ENCODE data around the gene MLF2. TPM values are rescaled to one million over a fixed set of nuclear protein-coding genes. Genes with fewer than 3 reads are reported as not detected.

The MLF2 gene
- total and polyA plus RNA-seq, 5 donors = 123 to 146 (median 132) TPM

DNA sequence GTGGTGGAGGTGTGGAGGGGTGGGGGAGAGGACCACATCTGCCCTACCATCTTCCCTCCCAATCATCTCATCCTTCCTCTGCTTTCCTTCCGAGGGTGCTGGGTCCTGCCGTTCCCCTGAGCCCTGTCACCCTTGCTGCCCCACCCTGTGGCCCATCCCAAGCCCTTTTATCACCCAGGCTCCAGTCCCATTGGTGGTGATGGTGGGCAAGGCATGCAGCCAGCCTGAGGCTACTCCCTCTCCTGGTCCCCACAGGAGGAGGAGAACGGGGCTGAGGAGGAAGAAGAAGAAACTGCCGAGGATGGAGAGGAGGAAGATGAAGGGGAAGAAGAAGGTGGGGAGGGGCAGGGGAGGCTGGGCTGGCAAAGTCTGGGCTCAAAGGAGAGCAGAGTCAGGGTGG lies 16.7 kb upstream of the MLF2 start:
- H3K4me3 ChIP-seq (ENCODE audit: low read length) = no peak overlapping the region
- intact Hi-C loops (cut with DNase I) = no loop called here
- no peaks in the 10 kb centered on the region for H3K27me3 ChIP-seq (ENCODE audit: control insufficient read depth, insufficient read depth)
- H3K9me3 ChIP-seq (ENCODE audit: control insufficient read depth, low read length) = no peaks in the 10 kb centered on the region
- no peak for DNase-seq
- ATAC-seq = no peak
- H3K27ac ChIP-seq (ENCODE audit: low read length) = no peak overlapping the region
- whole genome bisulfite sequencing = 69% methylated on average over 4 of the region's 4 CpGs
- H3K4me1 ChIP-seq (ENCODE audit: control insufficient read depth, insufficient read depth, low read length) = peaks cover 5% of the 10 kb centered on the region

DNA sequence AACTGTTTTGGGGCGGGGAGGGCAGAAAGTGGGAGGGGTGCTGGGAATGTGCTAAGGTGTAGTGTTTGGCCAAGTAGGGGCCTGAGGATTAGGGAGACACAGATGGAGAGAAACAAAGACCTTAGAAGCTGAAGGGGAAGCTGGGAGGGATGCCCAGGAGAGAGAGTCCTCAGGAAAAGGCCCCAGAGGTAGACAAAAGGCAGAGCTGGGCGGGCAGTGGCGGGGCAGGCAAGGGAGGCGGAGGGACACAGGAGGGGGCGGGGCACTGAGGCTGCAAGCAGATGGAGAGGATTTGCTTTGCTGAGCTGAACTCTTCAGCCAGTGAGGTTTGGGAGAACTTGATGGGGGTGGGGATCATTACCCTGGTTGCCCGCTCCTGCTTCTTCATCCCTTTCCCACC lies 16.0 kb upstream of the MLF2 start:
- no peak overlapping the region for H3K27ac ChIP-seq (ENCODE audit: low read length)
- WGBS = 50% methylated on average over 6 of the region's 6 CpGs
- no peaks in the 10 kb centered on the region for H3K27me3 ChIP-seq (ENCODE audit: control insufficient read depth, insufficient read depth)
- H3K4me3 ChIP-seq (ENCODE audit: low read length) = no peak overlapping the region
- intact Hi-C loops (cut with DNase I) = no loop called here
- H3K9me3 ChIP-seq (ENCODE audit: control insufficient read depth, low read length) = no peaks in the 10 kb centered on the region
- ATAC-seq = no peak
- peaks cover 5% of the 10 kb centered on the region for H3K4me1 ChIP-seq (ENCODE audit: control insufficient read depth, insufficient read depth, low read length)
- peak; percentile 58 to 86 (median 85) for DNase-seq

DNA sequence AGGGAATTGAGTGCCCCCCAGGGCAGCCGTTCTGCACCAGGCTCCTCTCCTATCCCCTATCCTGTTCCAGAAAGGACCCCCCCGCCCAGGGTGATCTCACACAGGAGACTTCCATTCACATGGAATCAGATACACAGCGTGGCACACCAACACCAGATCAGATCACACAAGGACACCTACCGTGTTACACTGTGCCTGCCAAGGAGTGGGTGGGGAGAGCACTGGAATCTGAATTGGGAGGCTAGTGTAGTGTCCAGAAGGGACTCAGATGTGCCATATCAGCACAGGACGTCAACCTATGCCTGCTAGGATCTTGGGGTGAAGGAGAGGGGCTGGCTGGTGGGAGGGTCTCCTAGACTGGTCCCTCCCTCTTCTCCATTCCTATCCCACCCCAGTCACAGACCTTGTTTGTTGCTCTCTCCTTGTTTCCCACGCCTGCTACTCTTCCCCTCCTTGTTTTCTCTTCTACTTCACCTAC lies 15.5 kb upstream of the MLF2 start:
- DNase-seq (peak in 1 of 3 donors; percentile 61), ATAC-seq (no peak)
- intact Hi-C loops (cut with DNase I) = no loop called here
- Histone ChIP-seq H3K4me3 (ENCODE audit: low read length) (no peak overlapping the region), H3K9me3 (ENCODE audit: control insufficient read depth, low read length) (no peaks in the 10 kb centered on the region), H3K27ac (ENCODE audit: low read length) (no peak overlapping the region), H3K27me3 (ENCODE audit: control insufficient read depth, insufficient read depth) (no peaks in the 10 kb centered on the region), H3K4me1 (ENCODE audit: control insufficient read depth, insufficient read depth, low read length) (peaks cover 8% of the 10 kb centered on the region)
- 36% methylated on average over 6 of the region's 6 CpGs for WGBS

DNA sequence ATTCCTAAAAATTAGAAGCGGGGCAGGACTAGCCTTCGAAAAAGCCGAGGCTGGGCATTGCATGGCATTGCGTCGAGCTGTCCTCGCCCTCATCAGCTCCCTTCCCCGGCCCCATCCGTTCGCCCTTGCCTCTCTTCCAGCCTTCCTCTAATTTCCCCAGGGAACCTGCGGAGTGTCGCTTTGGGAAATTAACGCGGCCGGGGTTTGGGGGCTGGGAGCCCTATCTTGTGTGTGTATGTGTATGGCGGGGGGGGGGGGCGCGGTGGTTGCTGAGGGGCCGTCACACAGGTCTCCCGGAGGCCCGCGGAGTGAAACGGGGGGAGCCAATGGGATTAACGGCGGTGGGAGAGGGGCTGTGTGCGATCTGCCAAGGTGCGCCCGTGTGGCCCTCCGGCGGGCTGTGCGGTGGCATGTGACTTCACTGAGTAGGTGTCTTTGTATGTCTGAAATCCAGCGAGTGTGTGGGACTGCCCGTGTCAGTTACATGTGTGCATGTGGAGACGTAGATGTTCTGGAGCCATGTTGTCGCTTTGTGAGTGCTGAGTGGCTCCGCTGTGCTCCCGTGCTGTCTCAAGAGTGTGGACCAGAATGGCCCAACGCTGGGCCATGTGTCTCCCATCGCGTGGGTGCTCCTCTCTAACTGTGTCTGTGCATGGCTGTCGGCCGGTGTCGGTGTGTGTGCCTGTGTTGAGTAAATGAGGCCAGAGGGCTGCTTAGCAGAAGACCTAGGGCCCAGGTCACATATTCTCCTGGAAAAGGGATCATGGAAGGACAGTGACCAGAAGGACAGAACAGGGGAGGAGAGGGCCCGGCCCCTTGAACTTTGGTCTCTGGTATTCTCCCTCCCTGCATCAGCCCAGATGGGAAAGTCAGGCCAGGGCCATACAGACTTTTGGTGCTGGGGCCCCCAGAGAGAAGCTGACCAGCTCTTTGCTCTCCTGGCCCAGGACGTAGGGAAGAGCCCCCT lies 14.7 kb upstream of the MLF2 start:
- Histone ChIP-seq H3K9me3 (ENCODE audit: control insufficient read depth, low read length) (no peaks in the 10 kb centered on the region), H3K27ac (ENCODE audit: low read length) (peak overlapping the region; percentile 37), H3K27me3 (ENCODE audit: control insufficient read depth, insufficient read depth) (no peaks in the 10 kb centered on the region), H3K4me3 (ENCODE audit: low read length) (peak overlapping the region; percentile 98), H3K4me1 (ENCODE audit: control insufficient read depth, insufficient read depth, low read length) (peaks cover 9% of the 10 kb centered on the region)
- WGBS = 9% methylated on average over 44 of the region's 44 CpGs
- ATAC-seq = no peak
- peak in 1 of 3 donors; percentile 70 for DNase-seq
- intact Hi-C loops (cut with DNase I) = no loop called here

DNA sequence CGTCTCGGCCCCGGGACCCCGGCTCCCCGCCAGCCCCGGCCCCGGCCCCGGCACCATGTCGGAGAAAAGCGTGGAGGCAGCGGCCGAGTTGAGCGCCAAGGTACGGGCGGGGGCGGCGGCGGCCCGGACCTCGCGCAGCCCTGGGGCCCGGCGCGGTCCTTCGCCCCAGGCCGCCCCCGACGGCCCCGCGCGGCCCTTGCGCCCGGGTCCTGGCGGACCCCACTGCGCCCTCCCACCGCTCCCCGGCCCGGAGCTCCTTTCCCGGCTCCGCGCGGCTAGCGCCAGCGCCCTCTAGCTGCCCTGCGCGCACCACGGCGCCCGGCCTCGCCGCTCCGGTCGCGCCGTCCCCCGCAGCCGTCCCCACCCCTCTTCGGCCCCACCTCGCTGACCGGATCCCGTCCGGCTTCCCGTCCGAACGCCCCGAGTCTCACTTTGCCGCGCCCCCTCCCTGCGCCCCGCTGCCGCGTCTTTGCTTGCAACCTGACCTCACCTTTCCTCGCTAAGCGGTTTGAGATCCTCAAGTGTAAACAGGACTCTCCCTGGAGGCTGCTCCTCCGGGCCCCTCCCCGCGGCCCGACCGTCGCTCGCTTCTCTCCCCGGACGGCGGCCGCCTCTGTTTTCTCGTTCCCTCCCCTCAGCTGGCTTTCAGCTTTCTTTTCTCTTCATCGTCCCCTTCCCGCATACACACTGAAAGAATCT lies 13.9 kb upstream of the MLF2 start:
- Histone ChIP-seq H3K4me1 (ENCODE audit: control insufficient read depth, insufficient read depth, low read length) (peaks cover 9% of the 10 kb centered on the region), H3K27ac (ENCODE audit: low read length) (peak overlapping the region; percentile 93), H3K27me3 (ENCODE audit: control insufficient read depth, insufficient read depth) (no peaks in the 10 kb centered on the region), H3K9me3 (ENCODE audit: control insufficient read depth, low read length) (no peaks in the 10 kb centered on the region), H3K4me3 (ENCODE audit: low read length) (peak overlapping the region; percentile 98)
- ATAC-seq = peak; percentile 54 to 70
- WGBS = under 1% methylated on average over 87 of the region's 88 CpGs
- intact Hi-C loops (cut with DNase I) = no loop called here
- DNase-seq = peak; percentile 83 to 94 (median 92)

DNA sequence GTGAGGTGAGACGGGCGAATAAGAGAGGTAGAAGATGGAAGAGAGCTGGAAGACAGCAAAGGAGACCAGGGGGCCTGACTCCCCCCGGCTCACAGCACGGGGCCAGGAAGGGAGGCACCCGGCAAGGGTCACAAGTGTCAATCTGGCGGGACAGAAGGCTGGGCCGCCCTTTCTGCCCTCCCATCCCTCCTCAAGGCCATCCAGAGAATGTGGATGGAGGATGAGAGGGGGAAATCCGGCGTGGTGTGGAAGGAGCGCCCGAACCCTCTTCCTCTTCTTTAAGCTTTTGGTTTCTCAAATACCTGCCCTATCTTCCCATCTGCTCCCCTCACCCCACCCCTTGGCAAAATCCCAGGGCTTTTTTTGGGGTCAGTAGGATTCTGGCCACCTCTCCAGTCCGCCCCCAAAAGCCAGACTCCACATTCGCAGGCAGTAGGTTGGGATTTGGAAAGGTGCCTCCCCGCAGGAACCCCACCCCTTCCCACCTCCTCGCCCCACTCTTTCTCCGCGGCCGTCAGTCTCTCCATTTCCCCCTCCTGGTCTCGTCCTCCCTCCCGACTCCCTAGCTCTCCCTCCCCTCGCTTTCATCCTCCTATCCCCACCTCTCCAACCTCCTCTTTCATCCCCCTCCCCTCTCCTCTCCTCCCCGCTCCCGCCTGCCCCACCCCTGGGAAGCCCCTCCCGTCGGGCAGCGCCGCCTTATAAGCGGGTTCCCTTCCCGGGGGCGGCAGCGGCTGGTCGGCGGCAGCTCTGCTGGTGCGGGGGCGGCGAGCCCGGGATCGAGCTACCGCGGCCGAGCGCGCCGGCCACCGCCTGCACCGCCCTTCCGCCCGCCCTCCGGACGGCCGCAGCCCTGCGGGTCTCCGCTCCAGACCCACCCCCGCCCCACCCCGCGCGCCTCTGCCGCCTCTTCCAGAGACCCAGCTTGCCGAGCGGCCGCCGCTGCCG lies 13.0 kb upstream of the MLF2 start, which contains the start of gene PTMS:
PTMS (plus strand) TSS at position 730 of the 948 bp plus-strand sequence. CDS start 343 bp downstream, outside the sequence.
- ATAC-seq (peak; percentile 53 to 62), DNase-seq (peak; percentile 91 to 94 (median 94))
- Histone ChIP-seq H3K9me3 (ENCODE audit: control insufficient read depth, low read length) (no peaks in the 10 kb centered on the region), H3K27ac (ENCODE audit: low read length) (peak within 1 kb of the TSS; percentile 93), H3K27me3 (ENCODE audit: control insufficient read depth, insufficient read depth) (no peaks in the 10 kb centered on the region), H3K4me3 (ENCODE audit: low read length) (peak within 1 kb of the TSS; percentile 98), H3K4me1 (ENCODE audit: control insufficient read depth, insufficient read depth, low read length) (peaks cover 9% of the 10 kb centered on the region)
- intact Hi-C loops (cut with DNase I) = no loop called here
- 3% methylated on average over 63 of the region's 63 CpGs for WGBS

DNA sequence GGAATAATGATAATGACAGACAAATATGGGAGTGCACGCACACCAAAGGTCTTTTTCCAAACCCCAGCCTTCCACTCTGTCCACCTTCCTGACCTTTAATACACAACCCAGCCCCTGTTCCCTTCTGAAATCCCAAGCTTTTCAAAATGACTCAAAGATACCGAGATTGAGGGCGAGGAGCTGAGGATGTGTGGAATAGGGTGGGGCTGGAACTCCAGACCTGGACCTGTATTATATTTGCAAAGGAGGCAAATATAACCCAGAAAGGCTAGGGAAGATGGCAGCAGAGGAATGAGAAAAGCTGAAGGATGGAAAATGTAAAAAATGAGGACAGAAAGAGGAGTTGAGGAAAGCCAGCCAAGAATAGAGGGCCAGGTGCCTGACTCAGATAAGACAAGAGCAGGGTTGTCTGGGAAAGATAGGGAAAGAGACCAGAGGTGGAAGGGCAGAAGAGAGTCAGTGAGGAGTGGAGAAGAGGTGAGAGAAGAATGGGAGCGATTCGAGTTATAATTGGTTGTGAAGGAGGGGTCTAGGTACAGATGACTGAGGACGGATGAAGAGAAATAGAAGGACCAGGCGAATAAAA lies 12.2 kb upstream of the MLF2 start:
- H3K4me1 ChIP-seq (ENCODE audit: control insufficient read depth, insufficient read depth, low read length) = peaks cover 9% of the 10 kb centered on the region
- H3K9me3 ChIP-seq (ENCODE audit: control insufficient read depth, low read length) = no peaks in the 10 kb centered on the region
- peak overlapping the region; percentile 93 for H3K27ac ChIP-seq (ENCODE audit: low read length)
- intact Hi-C loops (cut with DNase I) = no loop called here
- no peaks in the 10 kb centered on the region for H3K27me3 ChIP-seq (ENCODE audit: control insufficient read depth, insufficient read depth)
- no peak for DNase-seq
- ATAC-seq = no peak
- 29% methylated on average over 7 of the region's 7 CpGs for WGBS
- peak overlapping the region; percentile 98 for H3K4me3 ChIP-seq (ENCODE audit: low read length)

DNA sequence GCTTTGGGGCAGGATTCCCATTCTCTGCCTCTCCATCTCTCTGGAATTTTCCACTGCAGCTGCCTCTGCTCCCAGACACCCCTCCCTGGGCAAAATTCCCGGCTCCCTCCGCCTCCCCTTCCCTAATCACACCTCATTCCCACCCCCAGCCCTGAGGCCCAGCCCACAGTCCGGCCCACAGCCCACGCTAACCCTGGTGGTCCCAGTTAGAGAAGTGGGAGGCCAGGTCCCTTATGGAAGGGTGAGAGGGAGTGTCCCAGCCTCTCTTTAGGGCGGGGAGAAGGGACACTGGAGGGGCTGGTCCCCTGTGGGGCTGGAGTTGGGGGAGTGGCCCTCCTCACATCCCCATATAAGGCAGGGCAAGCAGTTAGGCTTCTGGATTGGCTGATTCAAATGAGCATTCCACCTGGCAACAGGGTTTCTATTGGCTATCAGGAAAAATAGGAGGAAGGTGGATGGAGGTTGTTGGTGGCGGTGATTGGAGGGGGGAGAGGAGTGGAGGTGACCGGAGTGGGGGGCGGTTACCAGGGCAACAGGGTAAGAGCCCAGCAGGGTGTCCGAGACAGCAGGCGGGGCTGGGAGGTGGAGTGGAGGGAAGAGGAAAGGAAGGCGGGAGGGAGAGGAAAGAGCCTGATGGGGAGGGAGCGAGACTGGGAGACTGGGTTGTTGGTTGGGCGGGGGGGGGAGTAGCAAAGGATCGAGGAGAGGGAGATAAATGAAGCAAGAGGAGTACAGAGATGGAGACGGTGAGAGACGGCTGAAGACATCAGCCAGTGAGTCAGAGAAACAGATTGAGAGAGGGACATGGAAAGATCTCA lies 11.3 kb upstream of the MLF2 start:
- peak; percentile 92 for ATAC-seq
- H3K27ac ChIP-seq (ENCODE audit: low read length) = peak overlapping the region; percentile 82
- intact Hi-C loops (cut with DNase I) = no loop called here
- no peaks in the 10 kb centered on the region for H3K9me3 ChIP-seq (ENCODE audit: control insufficient read depth, low read length)
- H3K4me3 ChIP-seq (ENCODE audit: low read length) = peak overlapping the region; percentile 16
- WGBS = 2% methylated on average over 16 of the region's 16 CpGs
- no peaks in the 10 kb centered on the region for H3K27me3 ChIP-seq (ENCODE audit: control insufficient read depth, insufficient read depth)
- H3K4me1 ChIP-seq (ENCODE audit: control insufficient read depth, insufficient read depth, low read length) = peaks cover 9% of the 10 kb centered on the region
- DNase-seq = peak; percentile 96 to 97 (median 97)

DNA sequence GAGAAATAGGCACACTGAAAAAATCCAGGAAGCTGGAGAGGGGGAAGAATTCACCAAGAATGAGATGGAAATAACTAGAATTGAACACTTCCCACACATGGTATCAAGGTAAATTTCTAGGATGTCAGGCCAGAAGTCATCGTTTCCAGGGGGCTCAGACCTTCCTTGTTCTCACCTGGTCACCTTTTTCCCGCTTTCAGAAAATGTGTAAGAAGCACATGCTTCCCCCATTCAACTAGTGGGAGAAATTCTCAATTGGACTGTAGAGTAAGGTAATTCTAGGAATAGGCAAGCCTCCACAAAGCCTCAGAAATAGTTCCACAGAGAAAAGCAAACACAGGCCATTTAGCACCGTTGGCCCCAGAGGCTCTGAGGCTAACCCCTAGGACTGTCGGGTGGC lies 10.4 kb upstream of the MLF2 start:
- Histone ChIP-seq H3K9me3 (ENCODE audit: control insufficient read depth, low read length) (no peaks in the 10 kb centered on the region), H3K27ac (ENCODE audit: low read length) (peak overlapping the region; percentile 82), H3K27me3 (ENCODE audit: control insufficient read depth, insufficient read depth) (no peaks in the 10 kb centered on the region), H3K4me1 (ENCODE audit: control insufficient read depth, insufficient read depth, low read length) (peaks cover 5% of the 10 kb centered on the region), H3K4me3 (ENCODE audit: low read length) (no peak overlapping the region)
- intact Hi-C loops (cut with DNase I) = no loop called here
- WGBS = 62% methylated on average over 4 of the region's 4 CpGs
- DNase-seq = no peak
- ATAC-seq = no peak
